ENCODE results near the gene CD2.
"Not testable (repeated sequence)": the region's sequence is repeated elsewhere in the genome, so short reads cannot be mapped to it uniquely, and the experiment has no call there.

CD2 gene

DNA sequence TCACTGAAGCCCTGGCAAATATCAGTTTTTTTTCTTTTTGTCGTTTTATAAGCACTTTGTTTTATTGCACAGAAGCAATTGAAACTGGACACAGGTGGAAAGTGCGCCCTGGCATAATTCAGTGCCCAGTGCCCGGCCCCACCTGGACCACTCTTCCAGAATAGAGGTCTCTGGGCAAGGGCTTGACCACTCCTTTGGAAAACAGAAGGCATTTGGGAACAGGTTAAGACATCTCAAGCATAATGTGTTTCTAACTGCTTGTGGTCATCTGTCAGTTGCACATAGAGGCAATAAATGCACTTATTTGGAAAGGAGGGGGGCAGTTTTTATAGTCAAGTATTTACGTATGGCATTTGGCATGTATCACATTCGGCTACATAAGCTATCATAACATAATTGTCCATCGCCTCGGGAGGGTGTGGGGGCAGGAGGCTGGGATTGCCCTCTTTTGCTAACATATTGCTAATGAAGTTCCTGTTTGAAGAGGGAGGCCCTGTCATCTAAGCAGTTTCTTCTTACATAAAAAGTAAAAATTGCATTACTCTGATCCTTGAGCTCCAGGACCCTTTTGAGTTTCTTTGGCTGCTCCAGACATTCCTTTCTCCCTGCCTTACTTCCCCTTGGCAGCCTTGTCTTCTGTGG lies 14.7 kb upstream of the CD2 start:
- Mint-ChIP-seq H3K36me3 (ENCODE audit: low read depth) (peaks cover 28% of the 10 kb centered on the region), H3K4me3 (peak overlapping the region; percentile 78), H3K4me1 (ENCODE audit: low read depth) (peaks cover 46% of the 10 kb centered on the region), H3K9me3 (peaks cover 24% of the 10 kb centered on the region), H3K27me3 (ENCODE audit: low read depth) (no peaks in the 10 kb centered on the region), H3K27ac (peak overlapping the region; percentile 97)
- DNase-seq (ENCODE audit: low spot score), result no peak

DNA sequence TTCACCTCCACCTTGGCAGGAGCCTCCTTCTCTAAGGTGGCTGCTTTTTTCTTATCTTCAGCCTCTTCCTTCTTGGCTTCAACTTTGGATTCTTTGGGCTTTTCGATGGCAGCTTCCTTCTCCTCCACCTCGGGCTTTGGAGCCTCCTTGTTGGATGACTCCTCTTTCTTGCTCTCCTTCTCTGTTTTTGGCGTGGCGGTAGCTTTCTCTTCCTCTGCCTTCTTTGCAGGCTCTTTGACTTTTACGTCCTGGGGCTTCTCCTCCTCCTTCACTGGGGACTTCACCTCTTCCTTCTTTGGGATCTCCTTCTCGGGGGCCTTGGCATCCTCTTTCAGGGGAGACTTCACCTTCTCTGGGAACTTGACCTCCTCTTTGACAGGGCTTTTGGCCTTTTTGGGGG lies 13.9 kb upstream of the CD2 start:
- peaks cover 32% of the 10 kb centered on the region for H3K9me3 Mint-ChIP-seq
- H3K4me1 Mint-ChIP-seq (ENCODE audit: low read depth), result peaks cover 46% of the 10 kb centered on the region
- DNase-seq (ENCODE audit: low spot score), result no peak
- H3K27ac Mint-ChIP-seq, result peak overlapping the region; percentile 97
- H3K27me3 Mint-ChIP-seq (ENCODE audit: low read depth), result no peaks in the 10 kb centered on the region
- peaks cover 36% of the 10 kb centered on the region for H3K36me3 Mint-ChIP-seq (ENCODE audit: low read depth)
- peak overlapping the region; percentile 78 for H3K4me3 Mint-ChIP-seq

- DNase-seq (ENCODE audit: low spot score), result no peak
- Mint-ChIP-seq H3K4me3 (peak overlapping the region; percentile 78), H3K27ac (peak overlapping the region; percentile 97), H3K27me3 (ENCODE audit: low read depth) (no peaks in the 10 kb centered on the region), H3K36me3 (ENCODE audit: low read depth) (peaks cover 40% of the 10 kb centered on the region), H3K9me3 (peaks cover 36% of the 10 kb centered on the region), H3K4me1 (ENCODE audit: low read depth) (peaks cover 46% of the 10 kb centered on the region)
Measured at GRCh38 chr1:116740746-116741145, 13.5 kb upstream of the CD2 start.

DNA sequence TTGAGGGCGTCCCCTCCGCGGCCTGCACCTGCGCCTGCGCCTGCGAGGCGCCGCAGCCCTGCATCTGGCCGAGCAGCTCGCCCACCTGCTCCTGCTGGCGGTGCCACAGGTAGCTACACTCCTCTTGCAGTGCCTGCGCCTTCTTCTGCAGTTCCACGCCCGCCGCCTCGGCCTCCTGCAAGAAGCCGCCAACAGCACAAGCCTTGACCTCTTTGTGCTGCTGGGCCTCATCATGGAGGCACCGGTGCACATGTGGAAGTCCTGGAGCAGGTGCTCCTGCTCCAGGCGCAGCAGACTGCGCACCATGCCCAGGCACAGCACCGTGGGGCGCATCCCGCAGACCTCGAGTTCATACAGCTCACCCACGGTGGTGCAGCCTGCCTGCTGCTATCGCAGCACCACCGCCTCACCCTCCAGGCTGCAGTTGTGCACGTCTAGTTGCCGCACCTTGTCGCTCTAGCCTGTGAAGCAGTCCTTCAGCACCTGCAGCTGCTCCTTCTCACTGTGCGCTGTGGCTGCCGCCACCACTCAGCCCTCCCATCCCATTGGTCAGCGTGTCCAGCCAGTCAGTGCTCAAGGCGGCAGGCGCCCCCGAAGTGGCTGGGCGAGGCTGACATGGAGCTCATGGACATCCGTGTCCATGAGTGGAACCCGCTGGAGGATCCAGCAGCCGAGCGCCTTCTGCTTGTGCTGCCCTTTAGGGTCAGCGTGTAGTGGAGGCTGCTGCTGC lies 12.2 kb upstream of the CD2 start:
- no peak overlapping the region for H3K4me3 Mint-ChIP-seq
- no peaks in the 10 kb centered on the region for H3K27me3 Mint-ChIP-seq (ENCODE audit: low read depth)
- peaks cover 47% of the 10 kb centered on the region for H3K9me3 Mint-ChIP-seq
- peaks cover 40% of the 10 kb centered on the region for H3K4me1 Mint-ChIP-seq (ENCODE audit: low read depth)
- no peak overlapping the region for H3K27ac Mint-ChIP-seq
- no peak for DNase-seq (ENCODE audit: low spot score)
- peaks cover 51% of the 10 kb centered on the region for H3K36me3 Mint-ChIP-seq (ENCODE audit: low read depth)

DNA sequence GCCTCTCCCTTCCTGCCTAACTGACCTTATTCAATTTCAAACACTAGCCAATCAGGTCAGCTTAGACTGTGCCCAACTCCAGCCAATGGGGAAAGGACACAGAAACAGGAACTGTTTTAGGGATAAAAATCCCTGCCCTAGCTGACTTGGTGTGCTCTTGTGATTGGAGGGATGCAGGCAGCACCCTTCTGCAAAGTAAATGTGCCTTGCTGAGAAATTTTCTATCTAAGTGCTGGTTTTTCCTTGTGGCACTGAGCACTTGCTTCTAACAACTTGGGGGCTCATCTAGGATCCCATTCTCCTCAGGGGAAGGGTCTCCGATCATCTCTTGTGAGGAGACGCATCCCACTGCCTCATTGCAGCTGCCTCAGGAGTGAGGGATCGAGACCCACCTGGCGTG lies 10.7 kb upstream of the CD2 start:
- Mint-ChIP-seq H3K27me3 (ENCODE audit: low read depth) (no peaks in the 10 kb centered on the region), H3K9me3 (peaks cover 62% of the 10 kb centered on the region), H3K4me3 (no peak overlapping the region), H3K27ac (no peak overlapping the region), H3K36me3 (ENCODE audit: low read depth) (peaks cover 64% of the 10 kb centered on the region), H3K4me1 (ENCODE audit: low read depth) (peaks cover 26% of the 10 kb centered on the region)
- no peak for DNase-seq (ENCODE audit: low spot score)

DNA sequence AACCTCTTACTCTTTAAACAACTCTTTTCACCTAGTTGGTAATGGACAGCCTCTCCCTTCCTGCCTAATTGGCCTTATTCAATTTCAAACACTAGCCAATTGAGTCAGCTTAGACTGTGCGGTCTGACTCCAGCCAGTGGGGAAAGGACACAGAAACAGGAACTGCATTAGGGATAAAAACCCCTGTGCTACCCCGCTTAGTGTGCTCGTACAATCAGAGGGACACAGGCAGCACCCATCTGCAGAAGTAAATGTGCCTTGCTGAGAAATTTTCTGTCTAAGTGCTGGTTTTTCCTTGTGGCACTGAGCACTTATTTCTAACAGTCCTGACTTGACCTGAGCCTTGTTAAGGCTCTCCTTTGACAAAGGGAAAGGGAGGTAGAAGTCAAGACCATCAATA lies 6.0 kb upstream of the CD2 start:
- Mint-ChIP-seq H3K27me3 (ENCODE audit: low read depth) (no peaks in the 10 kb centered on the region), H3K9me3 (peaks cover 69% of the 10 kb centered on the region), H3K4me3 (no peak overlapping the region), H3K27ac (no peak overlapping the region), H3K36me3 (ENCODE audit: low read depth) (peaks cover 62% of the 10 kb centered on the region), H3K4me1 (ENCODE audit: low read depth) (peaks cover 18% of the 10 kb centered on the region)
- no peak for DNase-seq (ENCODE audit: low spot score)

DNA sequence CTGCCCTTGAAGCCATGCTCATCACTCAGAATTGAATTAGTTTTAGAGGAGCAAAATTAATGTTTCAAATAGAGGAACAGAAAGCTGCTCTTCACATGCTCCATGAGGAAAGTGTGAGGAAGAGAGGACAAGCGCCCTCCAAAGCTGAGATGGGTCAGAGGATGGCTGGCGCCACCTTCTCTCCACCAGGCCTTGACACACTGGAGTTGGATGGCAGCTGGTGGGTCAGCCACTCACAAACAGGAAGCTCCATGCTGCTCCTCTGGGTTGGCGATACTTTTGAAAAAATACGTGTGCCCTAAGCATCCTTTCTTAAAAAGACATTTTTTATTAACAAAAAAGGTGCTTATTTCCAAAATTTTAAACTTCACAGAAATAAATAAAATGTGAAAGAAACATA lies 3.1 kb upstream of the CD2 start:
- Mint-ChIP-seq H3K27ac (peak overlapping the region; percentile 78), H3K36me3 (ENCODE audit: low read depth) (peaks cover 59% of the 10 kb centered on the region), H3K4me1 (ENCODE audit: low read depth) (peaks cover 27% of the 10 kb centered on the region), H3K27me3 (ENCODE audit: low read depth) (no peaks in the 10 kb centered on the region), H3K4me3 (peak overlapping the region; percentile 66), H3K9me3 (peaks cover 41% of the 10 kb centered on the region)
- no peak for DNase-seq (ENCODE audit: low spot score)

DNA sequence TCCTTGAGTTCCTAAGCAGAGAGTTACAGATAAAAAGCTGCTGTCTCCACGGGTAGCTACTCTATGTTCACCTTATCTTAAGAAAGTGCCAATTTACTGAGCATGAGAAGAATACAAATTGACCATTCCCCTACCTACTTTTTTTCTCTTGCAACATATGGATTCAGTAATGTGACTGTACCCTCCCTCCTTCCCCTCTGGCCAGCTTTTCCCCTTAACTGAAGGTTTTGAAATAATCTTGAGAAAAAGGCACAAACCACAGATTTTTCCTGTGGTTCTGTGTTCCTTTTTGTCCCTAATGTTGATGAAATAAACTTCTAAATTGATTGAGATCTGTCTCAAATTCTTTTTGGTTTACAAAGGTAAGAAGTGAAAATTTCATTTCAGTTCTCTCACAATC lies 2.6 kb upstream of the CD2 start:
- H3K4me1 Mint-ChIP-seq (ENCODE audit: low read depth), result peaks cover 27% of the 10 kb centered on the region
- peak overlapping the region; percentile 78 for H3K27ac Mint-ChIP-seq
- H3K27me3 Mint-ChIP-seq (ENCODE audit: low read depth), result no peaks in the 10 kb centered on the region
- DNase-seq (ENCODE audit: low spot score), result no peak
- H3K9me3 Mint-ChIP-seq, result peaks cover 36% of the 10 kb centered on the region
- peaks cover 59% of the 10 kb centered on the region for H3K36me3 Mint-ChIP-seq (ENCODE audit: low read depth)
- peak overlapping the region; percentile 66 for H3K4me3 Mint-ChIP-seq

- no peaks in the 10 kb centered on the region for H3K27me3 Mint-ChIP-seq (ENCODE audit: low read depth)
- peak overlapping the region; percentile 90 for H3K27ac Mint-ChIP-seq
- H3K36me3 Mint-ChIP-seq (ENCODE audit: low read depth), result peaks cover 58% of the 10 kb centered on the region
- H3K4me1 Mint-ChIP-seq (ENCODE audit: low read depth), result peaks cover 27% of the 10 kb centered on the region
- no peak for DNase-seq (ENCODE audit: low spot score)
- H3K4me3 Mint-ChIP-seq, result peak overlapping the region; percentile 95
- peaks cover 21% of the 10 kb centered on the region for H3K9me3 Mint-ChIP-seq
Measured at GRCh38 chr1:116753312-116753711, 918 bp upstream of the CD2 start.

- Mint-ChIP-seq H3K9me3 (peaks cover 4% of the 10 kb centered on the region), H3K4me1 (ENCODE audit: low read depth) (peaks cover 39% of the 10 kb centered on the region), H3K27ac (peak overlapping the region; percentile 90)
Measured at GRCh38 chr1:116755066-116755465, 836 bp downstream of the CD2 start.

GRCh38 chr1:116755681-116756080 lies 1.5 kb downstream of the CD2 start:
- Mint-ChIP-seq H3K36me3 (ENCODE audit: low read depth) (peaks cover 64% of the 10 kb centered on the region), H3K27ac (peak overlapping the region; percentile 90), H3K9me3 (no peaks in the 10 kb centered on the region), H3K4me3 (peak overlapping the region; percentile 95), H3K4me1 (ENCODE audit: low read depth) (peaks cover 43% of the 10 kb centered on the region), H3K27me3 (ENCODE audit: low read depth) (no peaks in the 10 kb centered on the region)
- no peak for DNase-seq (ENCODE audit: low spot score)

More at GRCh38 chr1:116755066-116755465, 836 bp downstream of the CD2 start:
- DNase-seq (ENCODE audit: low spot score), result no peak
- peak overlapping the region; percentile 95 for H3K4me3 Mint-ChIP-seq
- no peaks in the 10 kb centered on the region for H3K27me3 Mint-ChIP-seq (ENCODE audit: low read depth)
- H3K36me3 Mint-ChIP-seq (ENCODE audit: low read depth), result peaks cover 61% of the 10 kb centered on the region

DNA sequence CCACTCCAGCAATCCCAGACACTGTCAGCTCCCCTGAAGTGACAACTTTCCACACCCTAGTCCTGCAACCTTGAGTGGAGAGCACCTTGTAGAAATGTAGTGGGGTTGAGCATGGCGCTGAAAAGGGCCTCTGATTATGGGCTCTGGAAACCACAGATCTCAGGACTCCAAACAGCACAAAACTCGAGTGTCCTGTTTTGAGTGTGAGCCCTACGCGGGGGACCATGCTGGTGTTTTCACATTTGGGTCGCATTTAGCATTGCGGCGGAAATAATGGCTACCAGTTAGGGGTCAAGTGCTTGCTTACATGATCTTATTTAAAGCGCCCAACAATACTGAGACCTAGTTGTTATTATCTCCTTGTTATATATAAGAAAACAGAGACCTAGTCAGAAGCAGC lies 1.9 kb downstream of the CD2 start:
- not testable (repeated sequence) for H3K27me3 Mint-ChIP-seq (ENCODE audit: low read depth); DNase-seq (ENCODE audit: low spot score); H3K9me3 Mint-ChIP-seq
- Mint-ChIP-seq H3K4me3 (peak overlapping the region; percentile 95), H3K4me1 (ENCODE audit: low read depth) (peaks cover 41% of the 10 kb centered on the region), H3K36me3 (ENCODE audit: low read depth) (peaks cover 66% of the 10 kb centered on the region), H3K27ac (peak overlapping the region; percentile 90)

DNA sequence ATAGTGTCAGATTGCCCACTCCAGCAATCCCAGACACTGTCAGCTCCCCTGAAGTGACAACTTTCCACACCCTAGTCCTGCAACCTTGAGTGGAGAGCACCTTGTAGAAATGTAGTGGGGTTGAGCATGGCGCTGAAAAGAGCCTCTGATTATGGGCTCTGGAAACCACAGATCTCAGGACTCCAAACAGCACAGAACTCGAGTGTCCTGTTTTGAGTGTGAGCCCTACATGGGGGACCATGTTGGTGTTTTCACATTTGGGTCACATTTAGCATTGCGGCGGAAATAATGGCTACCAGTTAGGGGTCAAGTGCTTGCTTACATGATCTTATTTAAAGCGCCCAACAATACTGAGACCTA lies 4.2 kb downstream of the CD2 start:
- not testable (repeated sequence) for H3K27me3 Mint-ChIP-seq (ENCODE audit: low read depth); H3K9me3 Mint-ChIP-seq; DNase-seq (ENCODE audit: low spot score)
- peak overlapping the region; percentile 78 for H3K27ac Mint-ChIP-seq
- peak overlapping the region; percentile 95 for H3K4me3 Mint-ChIP-seq
- H3K4me1 Mint-ChIP-seq (ENCODE audit: low read depth), result peaks cover 48% of the 10 kb centered on the region
- H3K36me3 Mint-ChIP-seq (ENCODE audit: low read depth), result peaks cover 88% of the 10 kb centered on the region

DNA sequence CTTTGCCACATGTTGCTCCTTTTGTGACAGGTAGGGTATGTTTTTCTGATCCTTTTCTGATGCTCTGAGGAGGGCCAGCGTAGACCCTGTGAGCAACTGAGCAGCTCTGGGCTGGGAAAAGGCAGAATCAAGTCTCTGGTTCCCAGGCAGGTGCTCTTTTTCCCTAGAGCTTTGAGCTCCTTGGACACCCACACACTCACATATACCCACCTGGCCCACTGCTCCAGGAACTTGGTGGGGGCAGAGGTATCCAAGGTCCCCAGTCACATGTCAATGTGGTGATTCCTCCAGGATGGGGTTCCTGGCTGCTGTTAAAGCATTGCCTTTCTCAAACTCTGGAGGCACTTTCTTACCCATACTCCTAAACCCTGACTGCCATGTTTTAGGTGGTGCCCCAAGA lies 5.4 kb downstream of the CD2 start:
- Mint-ChIP-seq H3K27me3 (ENCODE audit: low read depth) (no peaks in the 10 kb centered on the region), H3K4me1 (ENCODE audit: low read depth) (peaks cover 52% of the 10 kb centered on the region), H3K4me3 (peak overlapping the region; percentile 95), H3K27ac (peak overlapping the region; percentile 78), H3K9me3 (no peaks in the 10 kb centered on the region), H3K36me3 (ENCODE audit: low read depth) (peaks cover 96% of the 10 kb centered on the region)
- no peak for DNase-seq (ENCODE audit: low spot score)
